Gastroesophageal sphincter (tissue), 3 donors: Measurements from ENCODE around the gene CFD.

Source experiments
- POLR2A ChIP-seq, 2 donors: fragments of 450-650 bp; IDR thresholded peaks; one replicate each; pipeline ENCODE4 v1.6.1; 2017; ENCODE audit warnings: antibody characterized with exemption in 2 of 2, mild to moderate bottlenecking in 2 of 2, moderate library complexity in 1 of 2
- TF ChIP-seq, protein P1 (sequence below), 4 experiments: fragments of 200-600 bp in 2 of 4; fragments of 450-650 bp in 2 of 4; sonication (generic) in 1 of 4; IDR thresholded peaks; one replicate each; pipeline ENCODE4 v1.5.1; 2017 to 2019; ENCODE audit warnings: antibody characterized with exemption in 4 of 4, mild to moderate bottlenecking in 2 of 4, moderate library complexity in 2 of 4

GRCh38 chr19:870963-871401 lies 11.5 kb downstream of the CFD start:
- TF ChIP-seq, protein P1, sequence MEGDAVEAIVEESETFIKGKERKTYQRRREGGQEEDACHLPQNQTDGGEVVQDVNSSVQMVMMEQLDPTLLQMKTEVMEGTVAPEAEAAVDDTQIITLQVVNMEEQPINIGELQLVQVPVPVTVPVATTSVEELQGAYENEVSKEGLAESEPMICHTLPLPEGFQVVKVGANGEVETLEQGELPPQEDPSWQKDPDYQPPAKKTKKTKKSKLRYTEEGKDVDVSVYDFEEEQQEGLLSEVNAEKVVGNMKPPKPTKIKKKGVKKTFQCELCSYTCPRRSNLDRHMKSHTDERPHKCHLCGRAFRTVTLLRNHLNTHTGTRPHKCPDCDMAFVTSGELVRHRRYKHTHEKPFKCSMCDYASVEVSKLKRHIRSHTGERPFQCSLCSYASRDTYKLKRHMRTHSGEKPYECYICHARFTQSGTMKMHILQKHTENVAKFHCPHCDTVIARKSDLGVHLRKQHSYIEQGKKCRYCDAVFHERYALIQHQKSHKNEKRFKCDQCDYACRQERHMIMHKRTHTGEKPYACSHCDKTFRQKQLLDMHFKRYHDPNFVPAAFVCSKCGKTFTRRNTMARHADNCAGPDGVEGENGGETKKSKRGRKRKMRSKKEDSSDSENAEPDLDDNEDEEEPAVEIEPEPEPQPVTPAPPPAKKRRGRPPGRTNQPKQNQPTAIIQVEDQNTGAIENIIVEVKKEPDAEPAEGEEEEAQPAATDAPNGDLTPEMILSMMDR (IDR thresholded peaks at IDR 0.05): no peak
- TF ChIP-seq POLR2A (IDR thresholded peaks at IDR 0.05): no peak
